ENCODE measurements around the gene RPUSD3. TPM values are rescaled to one million over a fixed set of nuclear protein-coding genes. Genes with fewer than 3 reads are reported as not detected.
A peak's percentile ranks its signal among the peaks of the same experiment; 100 is the strongest.
"Not testable (repeated sequence)": the region's sequence is repeated elsewhere in the genome, so short reads cannot be mapped to it uniquely, and the experiment has no call there.

The RPUSD3 gene
- total and polyA plus RNA-seq, 2 of the 4 experiments (the other 2 are of a cell fraction) = 30.3 to 49.4 TPM

DNA sequence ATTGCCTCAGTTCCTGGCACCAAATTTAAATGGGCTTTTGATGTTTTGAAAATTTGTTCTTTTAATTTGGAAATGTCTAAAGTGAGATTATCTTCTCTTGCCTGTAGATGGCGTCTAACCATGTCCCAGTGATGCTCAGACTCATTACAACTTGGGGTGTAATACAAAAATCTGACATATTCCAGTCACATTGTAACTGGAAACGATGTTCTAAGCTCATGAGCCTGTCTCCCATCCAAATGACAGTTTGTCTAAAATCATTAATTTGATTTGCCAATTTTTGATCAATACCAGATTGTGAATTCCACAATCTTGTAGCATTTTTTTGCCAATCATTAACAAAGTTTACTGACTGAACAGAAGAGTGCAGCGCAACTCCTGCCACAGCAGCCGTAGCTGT lies 5.1 kb upstream of the RPUSD3 start:
- H4K8ac ChIP-seq (ENCODE audit: low read depth in 2 of 2, low read length in 2 of 2); H3K9me3 ChIP-seq (ENCODE audit: control insufficient read depth, insufficient read depth, low read length); in situ Hi-C loops (cut with MboI; ENCODE audit: low sequenced_read_pairs); ATAC-seq (ENCODE audit: low read depth); H2BK120ac ChIP-seq (ENCODE audit: low read depth, low read length); H3K27me3 ChIP-seq (ENCODE audit: control insufficient read depth, insufficient read depth, low read length); H2BK15ac ChIP-seq (ENCODE audit: low read depth, low read length); H3K14ac ChIP-seq (replicated peaks; ENCODE audit: low read depth, low read length); H3K9me1 ChIP-seq (ENCODE audit: insufficient read depth, low read length); H3K79me1 ChIP-seq (ENCODE audit: low read depth in 1 of 2, low read length in 2 of 2); POLR2A ChIA-PET (ENCODE audit: unreplicated experiment); CTCF ChIA-PET; H2AFZ ChIP-seq (replicated peaks; ENCODE audit: low read length, poor library complexity); H3K4me2 ChIP-seq (ENCODE audit: low read depth, low read length); BruUV-seq (replicated peaks); H4K20me1 ChIP-seq (ENCODE audit: insufficient read depth, low read length); H3K36me3 ChIP-seq (ENCODE audit: control insufficient read depth, insufficient read depth, low read length); H3K4ac ChIP-seq (ENCODE audit: low read depth, low read length); H3K4me1 ChIP-seq (ENCODE audit: control insufficient read depth, insufficient read depth, low read length); H3K9ac ChIP-seq (ENCODE audit: low read depth, low read length); H4K91ac ChIP-seq (ENCODE audit: insufficient read depth, low read depth, low read length); H2AK9ac ChIP-seq (replicated peaks; ENCODE audit: low read depth, low read length, poor library complexity); H3K56ac ChIP-seq (ENCODE audit: extremely low read depth, insufficient read depth, low read length); H2AK5ac ChIP-seq (ENCODE audit: low read depth, low read length); dilution Hi-C loops (cut with HindIII; ENCODE audit: low sequenced_read_pairs, unreplicated experiment); H3K27ac ChIP-seq (ENCODE audit: insufficient read depth, low read length); H3K18ac ChIP-seq (ENCODE audit: low read depth, low read length); H3K23ac ChIP-seq (ENCODE audit: low read depth, low read length); H2BK20ac ChIP-seq (ENCODE audit: low read depth, low read length); H2BK5ac ChIP-seq (ENCODE audit: low read depth, low read length, poor library complexity, severe bottlenecking); H4K5ac ChIP-seq (ENCODE audit: low read depth, low read length); H3K4me3 ChIP-seq (ENCODE audit: insufficient read depth, low read depth, low read length): not testable (repeated sequence)
- DNase-seq = peak; percentile 43
- TF ChIP-seq, protein P1, sequence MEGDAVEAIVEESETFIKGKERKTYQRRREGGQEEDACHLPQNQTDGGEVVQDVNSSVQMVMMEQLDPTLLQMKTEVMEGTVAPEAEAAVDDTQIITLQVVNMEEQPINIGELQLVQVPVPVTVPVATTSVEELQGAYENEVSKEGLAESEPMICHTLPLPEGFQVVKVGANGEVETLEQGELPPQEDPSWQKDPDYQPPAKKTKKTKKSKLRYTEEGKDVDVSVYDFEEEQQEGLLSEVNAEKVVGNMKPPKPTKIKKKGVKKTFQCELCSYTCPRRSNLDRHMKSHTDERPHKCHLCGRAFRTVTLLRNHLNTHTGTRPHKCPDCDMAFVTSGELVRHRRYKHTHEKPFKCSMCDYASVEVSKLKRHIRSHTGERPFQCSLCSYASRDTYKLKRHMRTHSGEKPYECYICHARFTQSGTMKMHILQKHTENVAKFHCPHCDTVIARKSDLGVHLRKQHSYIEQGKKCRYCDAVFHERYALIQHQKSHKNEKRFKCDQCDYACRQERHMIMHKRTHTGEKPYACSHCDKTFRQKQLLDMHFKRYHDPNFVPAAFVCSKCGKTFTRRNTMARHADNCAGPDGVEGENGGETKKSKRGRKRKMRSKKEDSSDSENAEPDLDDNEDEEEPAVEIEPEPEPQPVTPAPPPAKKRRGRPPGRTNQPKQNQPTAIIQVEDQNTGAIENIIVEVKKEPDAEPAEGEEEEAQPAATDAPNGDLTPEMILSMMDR (conservative IDR thresholded peaks at IDR 0.05; ENCODE audit: low read depth, low read length) = peak; percentile 53
- peak; percentile 54 for TF ChIP-seq SMC3 (IDR thresholded peaks at IDR 0.05; ENCODE audit: low read depth, low read length)
- peak; percentile 50 for TF ChIP-seq RAD21 (IDR thresholded peaks at IDR 0.05; ENCODE audit: low read length)
- intact Hi-C loops (cut with micrococcal nuclease) = loop anchor here (2.0 to 10.0 kb wide), 4 partner anchors 42 to 436 kb away; partner anchors contain the start of genes CRELD1 and JAGN1
- no CpG with 5 or more reads among the region's 4 CpGs for WGBS, 2 experiments (ENCODE audit: extremely low coverage in 2 of 2, insufficient read length in 1 of 2)

GRCh38 chr3:9847870-9848269 lies 4.1 kb upstream of the RPUSD3 start:
- CTCF ChIA-PET; H3K23ac ChIP-seq (ENCODE audit: low read depth, low read length); DNase-seq; H3K18ac ChIP-seq (ENCODE audit: low read depth, low read length); H3K4me1 ChIP-seq (ENCODE audit: control insufficient read depth, insufficient read depth, low read length); H3K27me3 ChIP-seq (ENCODE audit: control insufficient read depth, insufficient read depth, low read length); POLR2A ChIA-PET (ENCODE audit: unreplicated experiment); H4K5ac ChIP-seq (ENCODE audit: low read depth, low read length); H2AK9ac ChIP-seq (replicated peaks; ENCODE audit: low read depth, low read length, poor library complexity); H3K9me1 ChIP-seq (ENCODE audit: insufficient read depth, low read length); ATAC-seq (ENCODE audit: low read depth); H2BK15ac ChIP-seq (ENCODE audit: low read depth, low read length); H2BK20ac ChIP-seq (ENCODE audit: low read depth, low read length); H3K4me3 ChIP-seq (ENCODE audit: insufficient read depth, low read depth, low read length); H3K36me3 ChIP-seq (ENCODE audit: control insufficient read depth, insufficient read depth, low read length); H2AK5ac ChIP-seq (ENCODE audit: low read depth, low read length); H3K14ac ChIP-seq (replicated peaks; ENCODE audit: low read depth, low read length); H3K9me3 ChIP-seq (ENCODE audit: control insufficient read depth, insufficient read depth, low read length); H4K8ac ChIP-seq (ENCODE audit: low read depth in 2 of 2, low read length in 2 of 2); H2BK120ac ChIP-seq (ENCODE audit: low read depth, low read length); H4K20me1 ChIP-seq (ENCODE audit: insufficient read depth, low read length); H2AFZ ChIP-seq (replicated peaks; ENCODE audit: low read length, poor library complexity); BruUV-seq (replicated peaks); H3K9ac ChIP-seq (ENCODE audit: low read depth, low read length); dilution Hi-C loops (cut with HindIII; ENCODE audit: low sequenced_read_pairs, unreplicated experiment); H3K56ac ChIP-seq (ENCODE audit: extremely low read depth, insufficient read depth, low read length); H2BK5ac ChIP-seq (ENCODE audit: low read depth, low read length, poor library complexity, severe bottlenecking); in situ Hi-C loops (cut with MboI; ENCODE audit: low sequenced_read_pairs); H3K4me2 ChIP-seq (ENCODE audit: low read depth, low read length); H3K4ac ChIP-seq (ENCODE audit: low read depth, low read length); H3K27ac ChIP-seq (ENCODE audit: insufficient read depth, low read length); H4K91ac ChIP-seq (ENCODE audit: insufficient read depth, low read depth, low read length): not testable (repeated sequence)
- H3K79me1 ChIP-seq (ENCODE audit: low read depth in 1 of 2, low read length in 2 of 2) = peaks cover 0 to 12% of the 10 kb centered on the region in 2 experiments; a peak in 3 of 4 replicates
- no CpG with 5 or more reads among the region's 9 CpGs for WGBS, 2 experiments (ENCODE audit: extremely low coverage in 2 of 2, insufficient read length in 1 of 2)
- intact Hi-C loops (cut with micrococcal nuclease) = loop anchor here (2.0 to 10.0 kb wide), 4 partner anchors 43 to 437 kb away; partner anchors contain the start of genes CRELD1 and JAGN1
